Activated CD8-positive, alpha-beta memory T cell treated with anti-CD3 and anti-CD28 coated beads, Interleukin-2, amount 50 U/mL, for 1 hour (primary cell): ENCODE data around the gene TWIST2.

ENCODE experiments used
- DNase-seq: peaks from one replicate; pipeline ENCODE4 v3.0.0-alpha.2; 2020; ENCODE audit errors: extremely low read depth

TWIST2 gene

GRCh38 chr2:238939521-238940403, 91.9 kb downstream of the TWIST2 start:
- DNase-seq: no peak

GRCh38 chr2:238940806-238941205, 92.9 kb downstream of the TWIST2 start:
- no peak for DNase-seq

GRCh38 chr2:238941262-238941792, 93.4 kb downstream of the TWIST2 start:
- no peak for DNase-seq

GRCh38 chr2:238942080-238942725, 94.3 kb downstream of the TWIST2 start:
- DNase-seq: no peak

GRCh38 chr2:238942726-238943300, 94.9 kb downstream of the TWIST2 start:
- DNase-seq: no peak

- no peak for DNase-seq
Measured at GRCh38 chr2:238943338-238944067, 95.6 kb downstream of the TWIST2 start.

GRCh38 chr2:238945433-238946150, 97.7 kb downstream of the TWIST2 start:
- DNase-seq: no peak

GRCh38 chr2:238946318-238947242, 98.7 kb downstream of the TWIST2 start:
- DNase-seq: no peak

GRCh38 chr2:238947243-238947760, 99.4 kb downstream of the TWIST2 start:
- no peak for DNase-seq

GRCh38 chr2:238947920-238948710, 100.2 kb downstream of the TWIST2 start:
- DNase-seq: no peak

- no peak for DNase-seq
Measured at GRCh38 chr2:238948765-238949641, 101.1 kb downstream of the TWIST2 start.

GRCh38 chr2:238949710-238950345, 101.9 kb downstream of the TWIST2 start:
- no peak for DNase-seq

GRCh38 chr2:238950551-238950950, 102.7 kb downstream of the TWIST2 start:
- no peak for DNase-seq

GRCh38 chr2:238952261-238952919, 104.5 kb downstream of the TWIST2 start:
- DNase-seq: no peak

- no peak for DNase-seq
Measured at GRCh38 chr2:238954841-238955591, 107.1 kb downstream of the TWIST2 start.
